Left ventricle myocardium superior (tissue), 1 donor: Measurements from ENCODE around the gene TBCD. TPM values are rescaled to one million over a fixed set of nuclear protein-coding genes. Genes with fewer than 3 reads are reported as not detected.

ENCODE experiments used
- ATAC-seq: fragments of 200-7000 bp; cut with Tn5 transposase; one replicate; pipeline ENCODE4 v1.9.1; 2020; ENCODE audit warnings: mild to moderate bottlenecking, moderate library complexity
- DNase-seq: peaks from one replicate; pipeline ENCODE4 v3.0.0-alpha.2; 2020
- intact Hi-C: fragments of 100-400 bp; cut with micrococcal nuclease; formaldehyde crosslinking; loops from one replicate; pipeline ENCODE4 v1.11.0; 2022
- long read RNA-seq: library from polyadenylated mRNA; unstranded; transcript quantifications from one replicate; pipeline ENCODE4 v2.0.0, GENCODE V29; 2021
- total RNA-seq: library from RNA; stranded (reverse); fragmentation: NEBNext Ultra II Directional; extraction: Animal tissue kit (Norgen Biotek cat#: 25700); gene quantifications from one replicate; pipeline ENCODE4 v1.2.1, GENCODE V29; 2021
- donor health status: DM: no; HTN: yes; CAD: no; lungs with severe emphysema.

Gene TBCD
- total RNA-seq = 53.4 TPM
- long read RNA-seq, full-length matches to known transcripts = 4 of 27 reads
- long read RNA-seq, partial matches to known transcripts = 17 of 27 reads
- long read RNA-seq, other reads (novel, unspliced or antisense) = 6 of 27 reads

DNA sequence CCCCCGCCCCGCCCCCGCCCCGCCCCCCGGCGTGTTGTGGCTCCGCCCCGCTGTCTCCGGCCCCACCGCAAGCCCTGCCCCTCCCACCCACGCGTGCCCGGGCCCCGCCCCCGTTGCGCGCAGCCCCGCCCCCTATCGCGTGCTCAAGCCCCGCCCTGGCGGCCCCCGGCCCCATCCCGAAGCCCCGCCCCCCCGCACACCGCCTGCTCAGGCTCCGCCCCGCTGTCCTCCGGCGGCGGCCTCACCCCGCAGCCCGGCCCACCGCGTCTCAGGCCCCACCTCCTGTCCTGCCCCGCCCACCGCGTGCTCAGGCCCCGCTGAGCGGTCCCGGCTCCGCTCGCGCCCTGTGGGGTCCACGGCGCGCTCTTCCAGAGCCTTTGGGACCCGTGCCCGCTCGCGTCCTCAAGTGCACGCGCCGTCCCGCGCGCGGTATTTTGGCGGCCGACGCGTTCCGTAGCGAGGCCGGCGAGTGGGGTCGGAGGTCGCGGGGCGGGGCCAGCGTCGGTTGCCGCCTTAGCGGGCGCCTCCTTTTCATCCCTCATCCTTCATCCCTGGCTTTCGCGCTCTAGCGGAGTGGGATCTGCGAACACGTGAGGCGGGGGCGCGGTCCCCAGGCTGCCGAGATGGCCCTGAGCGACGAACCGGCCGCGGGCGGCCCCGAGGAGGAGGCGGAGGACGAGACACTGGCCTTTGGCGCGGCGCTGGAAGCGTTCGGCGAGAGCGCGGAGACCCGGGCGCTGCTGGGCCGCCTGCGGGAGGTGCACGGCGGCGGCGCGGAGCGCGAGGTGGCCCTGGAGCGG lies at the start of gene TBCD:
Gene TBCD (plus strand): TSS at position 495 of the 800 bp plus-strand sequence. CDS start 129 bp downstream, at position 624.
- DNase-seq (peak; percentile 93), ATAC-seq (peak; percentile 90)
- intact Hi-C loops = no loop called here

DNA sequence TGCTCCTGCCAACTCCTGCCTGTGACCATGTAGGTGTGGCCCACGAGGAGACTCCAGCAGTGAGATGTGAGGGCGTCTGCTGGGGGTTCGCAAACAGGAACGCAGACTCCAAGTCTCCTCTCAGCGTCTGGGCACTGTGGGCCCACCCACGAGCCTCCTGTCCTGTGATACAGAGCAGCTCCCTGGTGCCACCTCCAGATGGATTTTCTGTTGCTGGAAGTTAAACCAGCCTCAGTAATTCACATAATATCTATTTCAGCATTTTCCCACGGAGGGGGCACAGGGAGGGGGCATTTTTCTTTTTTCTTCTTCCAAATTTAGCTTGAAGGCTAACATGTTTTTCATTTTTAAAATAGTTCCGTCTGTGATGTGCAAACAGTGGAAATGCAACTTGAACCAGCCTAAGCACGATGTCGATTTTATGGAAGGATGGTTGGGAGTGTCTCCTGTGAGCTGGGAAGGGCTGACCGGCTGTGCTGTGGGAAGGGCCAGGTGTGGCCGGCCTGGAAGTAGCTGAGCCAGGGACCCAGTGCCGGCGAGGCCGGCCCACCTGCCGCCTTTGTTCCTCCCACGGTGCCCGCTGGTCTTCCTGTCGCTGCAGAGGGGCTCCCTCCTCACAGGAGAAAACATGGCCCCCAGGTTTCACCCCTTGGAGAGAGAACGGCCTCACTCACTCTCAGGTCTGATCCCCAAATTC lies 49.5 kb upstream of the TBCD start:
- DNase-seq = no peak
- no peak for ATAC-seq
- intact Hi-C loops = no loop called here

- intact Hi-C loops = no loop called here
- no peak for ATAC-seq
- no peak for DNase-seq
Measured at GRCh38 chr17:82703036-82703745, 48.7 kb upstream of the TBCD start.

- intact Hi-C loops = no loop called here
- no peak for ATAC-seq
Measured at GRCh38 chr17:82703935-82704865, 47.7 kb upstream of the TBCD start.

GRCh38 chr17:82704886-82705285 lies 47.0 kb upstream of the TBCD start:
- ATAC-seq = no peak
- intact Hi-C loops = no loop called here
- no peak for DNase-seq

More at GRCh38 chr17:82703935-82704865, 47.7 kb upstream of the TBCD start:
- DNase-seq = no peak

DNA sequence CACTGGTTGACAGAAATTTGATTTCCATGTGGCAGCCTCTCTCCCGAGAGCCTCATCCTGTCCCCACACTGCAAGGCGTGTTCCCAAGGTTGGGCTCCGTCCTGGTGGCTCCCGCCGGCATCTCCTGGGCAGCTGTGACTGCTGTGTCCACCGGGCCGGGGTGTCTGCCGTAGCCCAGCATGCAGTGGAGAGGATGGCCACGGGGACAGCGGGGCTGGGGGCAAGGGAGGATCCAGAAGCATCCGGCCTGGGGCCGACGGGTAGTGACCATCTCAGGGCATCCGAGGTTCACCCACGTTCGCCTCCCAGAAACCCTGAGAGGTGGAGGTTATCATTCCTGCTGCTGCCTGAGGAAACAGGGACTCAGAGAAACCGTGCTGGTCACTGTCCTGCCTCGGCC lies 46.1 kb upstream of the TBCD start:
- ATAC-seq = no peak
- intact Hi-C loops = no loop called here
- DNase-seq = no peak

DNA sequence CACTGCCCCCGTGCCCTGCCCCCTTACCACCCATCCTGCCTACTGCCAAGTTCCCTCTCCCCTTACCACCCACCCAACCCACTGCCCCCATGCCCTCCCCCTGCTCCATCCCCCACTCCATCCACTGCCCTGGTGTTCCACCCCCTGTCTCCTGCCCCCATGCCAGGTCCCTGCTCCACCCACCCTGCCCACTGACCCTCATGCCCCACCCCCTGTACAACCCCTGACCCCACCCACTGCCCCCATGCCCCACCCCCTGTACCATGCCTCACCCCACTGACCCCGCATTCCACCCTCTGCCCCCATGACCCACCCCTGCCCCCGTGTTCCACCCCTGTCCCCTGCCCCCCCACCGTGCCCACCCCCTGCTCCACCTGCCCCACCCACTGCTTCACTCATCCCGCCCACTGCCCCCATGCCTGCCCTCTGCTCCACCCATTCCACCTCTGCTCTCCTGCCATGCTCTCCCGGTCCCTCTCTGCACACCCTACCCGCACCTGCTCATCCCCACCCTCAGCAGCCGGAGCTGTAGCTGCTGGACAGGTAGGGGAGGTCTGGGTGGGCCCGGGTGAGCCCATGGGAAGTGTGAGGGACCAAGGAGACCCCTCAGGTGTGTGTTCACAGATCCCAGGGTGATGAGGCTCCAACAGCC lies 42.7 kb upstream of the TBCD start:
- intact Hi-C loops = no loop called here
- no peak for ATAC-seq
- no peak for DNase-seq

DNA sequence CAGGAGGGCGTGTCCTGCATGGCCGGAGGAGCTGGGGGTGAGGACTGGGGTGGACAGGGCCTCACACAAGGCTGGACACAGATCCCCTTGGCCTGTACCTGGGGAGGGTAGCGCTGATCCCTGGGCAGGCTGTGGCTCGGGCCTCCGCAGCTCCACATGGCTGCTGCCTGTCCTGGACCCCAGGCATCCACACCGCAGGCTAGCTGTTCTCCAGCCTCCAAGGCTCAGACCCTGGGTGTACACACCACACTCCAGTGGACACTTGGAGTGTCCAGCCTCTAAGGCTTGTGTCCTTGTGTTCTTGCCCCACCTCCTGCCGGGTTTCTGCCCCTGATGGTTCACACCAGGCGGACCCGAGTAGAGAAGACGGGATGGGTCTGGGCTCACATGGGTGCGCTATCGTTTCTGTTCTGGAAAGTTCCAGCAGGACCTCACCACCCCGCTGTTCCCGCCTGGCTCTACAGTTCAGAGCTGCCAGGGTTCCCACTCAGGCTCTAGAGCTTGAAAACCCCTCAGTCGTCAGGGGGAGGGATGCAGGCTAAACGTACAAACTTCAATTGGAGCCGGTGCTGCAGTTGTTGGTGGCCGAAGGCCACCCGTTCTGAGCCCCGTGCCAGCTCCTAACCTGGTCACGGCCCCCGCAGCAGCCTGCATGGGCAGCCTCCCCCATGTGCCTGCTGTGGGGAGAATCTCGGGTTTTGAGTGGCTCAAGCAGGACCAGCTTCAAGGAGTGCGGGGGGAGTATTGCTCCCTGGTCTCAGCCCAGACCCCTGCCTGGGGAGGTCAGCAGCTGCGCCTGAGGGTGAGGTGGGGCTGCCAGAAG lies 42.0 kb upstream of the TBCD start:
- ATAC-seq (no peak), DNase-seq (no peak)
- intact Hi-C loops = no loop called here

DNA sequence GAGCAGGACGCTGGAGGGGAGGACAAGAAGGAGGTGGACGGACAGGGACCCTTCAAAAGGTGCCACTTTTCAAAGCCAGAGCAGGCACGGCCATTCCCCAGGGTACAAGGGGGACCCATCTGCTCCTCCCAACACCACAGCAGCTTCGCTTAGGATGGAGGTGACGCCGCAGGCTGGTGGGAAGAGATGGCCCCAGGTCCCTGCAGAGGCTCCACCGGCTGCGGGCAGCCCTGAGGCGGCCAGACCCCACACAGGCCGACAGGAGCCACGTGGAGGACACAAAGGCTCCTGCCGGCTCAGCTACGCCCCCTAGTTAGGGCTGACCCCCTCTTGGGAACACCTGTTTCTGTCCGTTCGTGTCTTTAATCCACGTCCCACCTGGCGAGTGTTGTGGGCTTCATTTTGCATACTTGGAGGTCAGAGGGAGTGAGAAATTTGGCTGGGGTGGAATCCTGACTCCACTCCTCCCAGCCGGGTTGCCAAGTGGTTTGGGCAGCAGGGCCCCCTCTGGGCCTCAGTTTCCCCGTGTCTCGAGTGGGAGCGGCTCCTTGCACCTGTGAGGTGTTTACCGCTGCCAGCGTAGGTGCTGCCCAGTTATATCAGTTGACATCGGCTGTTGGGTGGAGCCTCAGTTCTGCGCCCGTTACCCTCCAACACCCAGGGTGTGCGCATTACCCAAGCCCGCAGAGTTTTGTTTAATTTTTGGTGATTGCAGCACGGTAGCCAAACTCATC lies 41.2 kb upstream of the TBCD start:
- DNase-seq (no peak), ATAC-seq (no peak)
- intact Hi-C loops = no loop called here

- ATAC-seq (no peak), DNase-seq (no peak)
- intact Hi-C loops = no loop called here
Measured at GRCh38 chr17:82713071-82713723, 38.7 kb upstream of the TBCD start.

DNA sequence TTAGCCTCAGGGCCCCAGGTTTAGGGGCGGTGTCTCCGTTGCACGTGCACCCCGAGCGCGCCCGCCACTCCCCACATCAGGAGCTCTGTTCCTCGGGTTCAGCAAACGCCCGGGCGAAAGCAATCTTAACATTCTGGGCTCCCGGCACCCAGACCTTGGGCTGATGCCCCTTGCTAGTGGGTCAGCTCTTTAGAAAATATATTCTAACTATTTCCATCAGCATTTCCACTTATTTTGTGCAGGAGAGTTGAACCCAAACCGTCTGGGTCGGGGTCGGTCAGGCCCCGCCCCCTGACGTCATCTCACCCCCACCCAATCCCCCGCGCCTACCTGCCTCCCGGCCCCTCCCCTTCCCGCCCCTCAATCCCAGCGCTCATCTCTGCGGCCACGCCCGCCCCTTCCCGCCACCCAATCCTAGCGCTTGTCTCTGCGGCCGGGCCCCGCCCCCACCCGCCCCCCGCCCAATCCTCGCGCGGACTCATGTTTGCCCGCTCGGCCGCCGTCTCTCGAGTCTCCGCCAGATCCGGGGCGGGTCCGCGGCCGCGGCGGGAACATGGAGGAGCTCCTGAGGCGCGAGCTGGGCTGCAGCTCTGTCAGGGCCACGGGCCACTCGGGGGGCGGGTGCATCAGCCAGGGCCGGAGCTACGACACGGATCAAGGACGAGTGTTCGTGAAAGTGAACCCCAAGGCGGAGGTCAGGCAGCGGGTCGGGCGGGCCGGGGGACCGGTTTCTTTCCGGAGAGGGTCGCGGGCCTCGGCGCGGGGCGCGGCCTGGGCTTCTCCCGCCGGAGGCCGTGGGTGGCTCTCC lies 35.5 kb upstream of the TBCD start, which contains the start of gene FN3KRP:
Gene FN3KRP (plus strand): TSS at position 504 of the 808 bp plus-strand sequence. CDS start 50 bp downstream, at position 554.
- DNase-seq (peak; percentile 97), ATAC-seq (peak; percentile 98)
- intact Hi-C loops = no loop called here

GRCh38 chr17:82718986-82719685 lies 32.7 kb upstream of the TBCD start:
- no peak for ATAC-seq
- intact Hi-C loops = no loop called here
- no peak for DNase-seq

GRCh38 chr17:82720204-82720603 lies 31.7 kb upstream of the TBCD start:
- no peak for ATAC-seq
- intact Hi-C loops = no loop called here
- no peak for DNase-seq

DNA sequence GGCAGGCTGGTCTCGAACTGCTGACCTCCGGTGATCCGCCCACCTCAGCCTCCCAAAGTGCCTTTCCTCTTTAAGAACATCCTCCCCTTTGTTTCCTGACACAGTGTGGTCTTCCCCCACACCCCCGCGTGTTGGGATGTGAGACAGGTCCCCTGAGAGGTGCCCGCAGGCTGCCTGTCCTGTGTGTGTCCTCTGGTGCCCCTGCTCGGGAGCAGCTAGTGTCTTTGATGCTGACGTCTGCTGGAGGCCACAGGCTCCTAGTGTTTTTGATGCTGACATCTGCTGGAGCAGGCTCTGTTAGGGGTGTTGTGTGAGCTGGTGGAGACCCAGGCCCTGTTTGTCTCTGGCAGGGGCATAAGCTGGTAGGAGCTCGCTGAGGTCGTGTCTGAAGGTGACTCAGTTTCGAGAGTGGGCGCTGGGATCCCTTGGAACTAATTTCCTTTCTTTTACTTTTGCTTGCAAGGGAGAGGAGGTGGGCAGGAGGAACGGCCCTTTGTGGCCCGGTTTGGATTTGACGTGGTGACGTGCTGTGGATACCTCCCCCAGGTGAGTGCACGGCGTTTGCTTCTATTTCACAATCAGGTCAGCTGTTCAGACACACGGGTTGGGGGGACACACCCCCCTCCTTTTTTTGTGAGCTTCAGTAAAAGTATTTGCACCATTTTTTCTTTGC lies 29.4 kb upstream of the TBCD start:
- intact Hi-C loops = no loop called here
- ATAC-seq (no peak), DNase-seq (no peak)
